GM21786 (cell line): Measurements from ENCODE around the gene GAREM2.

Source experiments
- ATAC-seq: cut with Tn5 transposase; IDR thresholded peaks from one replicate; pipeline ENCODE4 v1.9.1; 2021; ENCODE audit not compliant: unreplicated experiment

Gene GAREM2

DNA sequence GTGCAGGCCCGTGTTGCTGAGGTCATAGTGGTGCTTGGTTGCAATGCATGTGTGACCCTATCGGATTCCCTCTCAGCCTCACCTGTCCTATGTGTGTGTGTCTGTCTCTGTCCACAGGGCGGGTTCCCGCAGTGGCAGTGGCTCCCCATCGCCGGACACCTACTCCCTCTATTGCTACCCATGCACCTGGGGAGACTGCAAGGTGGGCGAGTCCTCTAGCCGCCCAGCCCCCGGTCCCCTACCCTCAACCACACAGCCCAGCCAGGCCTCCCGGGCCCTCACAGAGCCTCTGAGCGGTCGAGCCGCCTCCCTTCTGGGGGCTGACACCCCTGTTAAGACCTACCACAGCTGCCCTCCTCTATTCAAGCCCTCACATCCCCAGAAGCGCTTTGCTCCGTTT is 14.2 kb downstream of the GAREM2 start:
- no peak for ATAC-seq

DNA sequence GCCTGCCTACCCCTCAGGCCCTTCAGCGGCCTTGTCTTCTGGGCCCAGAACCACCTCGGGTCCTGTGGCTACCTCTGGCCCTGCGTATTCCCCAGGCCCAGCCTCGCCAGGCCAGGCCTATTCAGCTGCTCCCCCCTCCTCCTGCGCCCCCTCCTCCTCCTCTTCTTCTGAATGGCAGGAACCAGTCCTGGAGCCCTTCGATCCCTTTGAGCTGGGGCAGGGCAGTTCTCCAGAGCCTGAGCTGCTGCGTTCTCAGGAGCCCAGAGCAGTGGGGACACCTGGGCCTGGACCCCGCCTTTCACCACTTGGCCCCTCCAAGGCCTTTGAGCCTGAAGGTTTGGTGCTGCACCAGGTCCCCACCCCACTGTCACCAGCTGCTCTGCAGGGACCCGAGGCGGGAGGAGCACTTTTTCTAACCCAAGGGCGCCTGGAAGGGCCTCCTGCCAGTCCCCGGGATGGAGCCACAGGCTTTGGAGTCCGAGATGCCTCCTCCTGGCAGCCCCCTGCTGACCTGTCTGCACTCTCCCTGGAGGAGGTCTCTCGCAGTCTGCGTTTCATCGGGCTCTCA is 14.7 kb downstream of the GAREM2 start:
- no peak for ATAC-seq

- no peak for ATAC-seq
Observed at GRCh38 chr2:26189123-26189522, 16.2 kb downstream of the GAREM2 start.

- ATAC-seq = no peak
Observed at GRCh38 chr2:26189751-26190150, 16.9 kb downstream of the GAREM2 start.

DNA sequence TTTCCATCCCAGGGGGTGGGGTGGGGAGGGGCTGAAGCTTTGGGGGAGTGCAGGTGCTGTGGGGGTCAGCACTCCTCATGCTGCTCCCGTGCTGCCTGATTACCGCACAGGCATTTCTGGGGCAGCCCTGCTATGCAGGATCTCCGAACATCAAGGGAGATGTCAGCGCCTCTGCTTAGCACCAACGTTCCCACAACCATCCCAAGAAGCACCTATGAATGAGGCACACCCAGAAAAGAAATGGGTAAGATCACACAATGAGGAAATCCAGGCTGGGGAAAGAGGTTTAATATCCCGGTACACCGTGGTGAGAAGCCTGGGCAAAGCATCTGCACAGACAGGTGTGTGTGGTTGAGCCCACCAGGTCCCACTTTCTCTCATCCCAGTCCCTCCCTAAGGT is 17.5 kb downstream of the GAREM2 start:
- ATAC-seq = no peak

- no peak for ATAC-seq
Observed at GRCh38 chr2:26191316-26192159, 18.6 kb downstream of the GAREM2 start.

- ATAC-seq = no peak
Observed at GRCh38 chr2:26193578-26194231, 20.8 kb downstream of the GAREM2 start.

DNA sequence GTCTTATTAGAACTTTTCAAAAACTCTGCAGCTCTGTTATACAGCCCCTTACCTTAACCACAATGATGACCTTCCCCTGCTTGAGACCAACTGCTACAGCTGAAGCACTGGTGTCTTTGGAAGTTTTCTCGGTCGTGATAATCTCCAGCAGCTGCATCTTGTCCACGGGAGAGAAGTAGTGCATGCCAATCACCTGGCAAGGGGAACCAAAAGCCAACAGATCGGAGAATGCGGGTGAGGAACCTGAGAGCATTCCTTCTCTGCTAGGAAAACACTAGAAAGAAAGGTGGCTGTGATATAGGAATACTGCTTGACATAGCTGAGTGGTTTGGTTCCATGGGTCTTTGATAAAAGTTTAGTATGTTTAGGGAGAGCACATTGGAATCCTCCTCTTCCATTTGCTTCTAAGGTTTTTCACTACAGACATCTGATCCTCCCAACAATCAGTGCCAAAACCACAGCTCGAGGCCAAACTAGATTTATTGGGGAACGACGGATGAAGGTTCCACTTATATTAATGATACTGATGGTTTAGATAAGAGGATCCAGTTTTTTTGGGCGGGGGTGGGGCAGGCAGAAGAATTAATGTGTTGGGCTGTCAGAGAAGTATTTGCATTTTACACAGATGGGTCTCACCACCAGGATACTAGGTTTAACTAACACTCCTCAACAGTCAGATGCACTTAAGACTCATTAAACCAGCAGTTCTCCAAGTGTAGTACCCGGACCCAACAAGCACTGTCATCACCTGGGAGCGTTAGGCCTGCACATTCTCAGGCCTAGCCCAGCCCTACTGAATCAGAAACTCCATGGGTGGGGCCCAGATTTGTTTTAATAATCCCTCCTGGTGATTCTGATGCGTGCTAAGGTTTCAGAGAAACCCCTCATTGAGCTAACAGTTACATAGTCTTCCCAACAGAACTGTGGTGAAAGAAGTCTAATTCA is 22.4 kb downstream of the GAREM2 start:
- no peak for ATAC-seq

DNA sequence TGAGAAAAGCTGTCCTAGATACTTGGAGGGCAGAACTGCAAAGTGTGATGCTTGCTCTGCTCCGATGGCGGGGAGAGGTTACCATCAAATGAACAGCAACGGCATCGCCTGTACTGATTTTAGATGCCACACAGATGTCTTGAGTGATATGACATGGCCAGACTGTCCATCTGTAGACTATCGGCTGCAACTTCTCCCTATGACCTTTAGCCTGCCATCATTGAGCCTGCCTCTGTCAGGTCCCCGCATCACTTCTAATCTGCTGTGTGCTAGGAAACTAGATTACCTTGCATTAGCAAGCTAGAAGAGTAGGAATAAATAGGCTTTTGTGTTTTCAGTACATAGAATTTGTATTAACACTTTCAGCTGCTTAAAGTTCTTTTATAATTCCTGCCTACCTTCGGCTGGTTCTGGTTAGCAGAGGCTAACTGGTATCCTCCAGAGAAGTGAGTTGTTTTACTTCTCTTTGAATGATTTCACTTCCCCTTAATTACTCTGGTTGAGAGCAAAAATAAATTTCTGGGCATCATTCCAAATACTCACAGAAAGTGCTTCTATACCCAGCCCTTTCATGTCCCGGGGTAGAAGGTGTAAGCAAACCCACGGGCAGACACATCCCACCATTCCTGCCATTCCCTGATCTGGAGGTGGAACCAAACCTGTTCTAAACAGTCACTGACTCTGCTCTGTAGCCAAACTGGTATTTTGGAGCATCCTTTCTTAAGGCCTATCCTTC is 24.0 kb downstream of the GAREM2 start:
- ATAC-seq = peak; percentile 90

- ATAC-seq = no peak
Observed at GRCh38 chr2:26197516-26197915, 24.6 kb downstream of the GAREM2 start.

GRCh38 chr2:26202981-26203490 is 30.1 kb downstream of the GAREM2 start:
- no peak for ATAC-seq

- no peak for ATAC-seq
Observed at GRCh38 chr2:26203906-26204305, 31.0 kb downstream of the GAREM2 start.

DNA sequence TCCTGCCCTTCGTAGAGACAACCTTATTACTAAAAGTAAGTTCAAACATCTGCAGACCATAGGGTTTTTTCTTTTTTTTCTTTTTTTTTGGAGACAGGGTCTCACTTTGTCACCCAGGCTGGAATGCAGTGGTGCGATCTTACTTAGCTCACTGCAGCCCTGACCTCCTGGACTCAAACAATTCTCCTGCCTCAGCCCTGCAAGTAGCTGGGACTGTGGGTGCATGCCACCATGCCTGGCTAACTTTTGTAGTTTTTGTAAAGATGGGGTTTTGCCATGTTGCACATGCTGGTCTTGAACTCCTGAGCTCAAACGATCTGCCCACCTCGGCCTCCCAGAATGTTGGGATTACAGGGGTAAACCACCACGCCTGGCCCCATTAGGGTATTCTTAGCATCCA is 39.1 kb downstream of the GAREM2 start:
- no peak for ATAC-seq

- ATAC-seq = no peak
Observed at GRCh38 chr2:26214759-26215158, 41.9 kb downstream of the GAREM2 start.

- ATAC-seq = no peak
Observed at GRCh38 chr2:26215833-26216232, 42.9 kb downstream of the GAREM2 start.

- ATAC-seq = no peak
Observed at GRCh38 chr2:26216587-26216986, 43.7 kb downstream of the GAREM2 start.

DNA sequence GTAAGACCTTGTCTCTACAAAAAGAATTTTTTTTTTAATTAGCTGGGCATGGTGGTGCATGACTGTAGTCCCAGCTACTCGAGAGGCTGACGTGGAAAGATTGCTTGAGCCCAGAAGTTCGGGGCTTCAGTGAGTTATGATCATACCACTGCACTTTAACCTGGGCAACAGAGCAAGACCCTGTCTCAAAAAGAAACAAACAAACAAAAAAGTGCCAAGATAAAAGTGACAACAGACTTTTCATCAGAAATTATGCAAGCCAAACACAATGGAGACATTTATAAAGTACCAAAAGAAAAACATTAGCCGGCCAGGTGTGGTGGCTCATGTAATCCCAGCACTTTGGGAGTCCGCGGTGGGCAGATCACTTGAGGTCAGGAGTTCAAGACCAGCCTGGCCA is 44.8 kb downstream of the GAREM2 start:
- ATAC-seq = no peak

GRCh38 chr2:26223018-26223417 is 50.1 kb downstream of the GAREM2 start:
- no peak for ATAC-seq

DNA sequence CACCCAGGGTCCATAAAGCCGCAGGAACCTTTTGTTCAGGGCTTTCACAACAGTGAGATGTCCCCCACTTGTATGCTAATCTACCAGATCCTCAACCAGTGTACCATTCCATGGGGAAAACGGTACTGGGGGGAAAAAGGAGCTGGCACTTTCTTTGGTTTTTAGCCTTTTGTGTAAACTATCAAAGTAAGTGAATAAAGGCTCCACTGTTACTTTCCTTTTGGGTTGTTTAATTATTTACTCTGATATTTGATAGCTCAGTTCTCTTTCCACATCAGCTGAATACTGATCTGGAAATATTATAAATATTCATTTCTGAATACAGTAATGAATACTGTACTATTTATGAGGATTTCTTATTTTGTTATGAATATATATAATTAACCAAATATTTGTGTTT is 51.2 kb downstream of the GAREM2 start:
- ATAC-seq = no peak

- no peak for ATAC-seq
Observed at GRCh38 chr2:26229595-26229994, 56.7 kb downstream of the GAREM2 start.
